Right lobe of liver (tissue), 6 donors: ENCODE data around the gene KLF1. TPM values are rescaled to one million over a fixed set of nuclear protein-coding genes. Genes with fewer than 3 reads are reported as not detected.
A peak's percentile ranks its signal among the peaks of the same experiment; 100 is the strongest.

Experiments
- ATAC-seq, 4 donors: fragments of 200-7000 bp; cut with Tn5 transposase; one replicate each; pipeline ENCODE4 v1.9.1; 2020; ENCODE audit warnings: mild to moderate bottlenecking in 4 of 4, moderate library complexity in 4 of 4
- DNase-seq, 3 donors: peaks; one replicate each; pipeline ENCODE4 v3.0.0-alpha.2; 2020
- H3K27ac ChIP-seq, 3 donors: fragments of 200-600 bp; one replicate each; pipeline ENCODE4 v1.8.0; 2022
- H3K27me3 ChIP-seq, 2 donors: fragments of 200-600 bp; one replicate each; pipeline ENCODE4 v1.8.0; 2022
- H3K36me3 ChIP-seq, 4 donors: fragments of 200-600 bp; sonication (generic) in 1 of 4; one replicate each; pipeline versions ENCODE4 v1.5.1 to v1.8.0; 2017 to 2022; ENCODE audit warnings: control low read depth in 1 of 4
- H3K4me1 ChIP-seq, 4 donors: fragments of 200-600 bp; sonication (generic) in 1 of 4; one replicate each; pipeline versions ENCODE4 v1.5.1 to v1.8.0; 2017 to 2022; ENCODE audit warnings: control low read depth in 1 of 4
- H3K4me3 ChIP-seq, 3 donors: fragments of 200-600 bp; one replicate each; pipeline ENCODE4 v1.8.0; 2022
- H3K9me3 ChIP-seq, 4 donors: fragments of 200-600 bp; sonication (generic) in 1 of 4; one replicate each; pipeline versions ENCODE4 v1.5.1 to v1.8.0; 2017 to 2022; ENCODE audit warnings: control low read depth in 1 of 4
- POLR2A ChIP-seq: fragments of 450-650 bp; IDR thresholded peaks from one replicate; pipeline ENCODE4 v1.6.1; 2017; ENCODE audit warnings: antibody characterized with exemption, mild to moderate bottlenecking
- WGBS: methylation state at CpG from one replicate; pipeline ENCODE4 v1.1.6; 2018; ENCODE audit warnings: low coverage, low lambda C conversion rate; ENCODE audit not compliant: insufficient coverage; ENCODE audit errors: missing lambda C conversion rate; 5-methylcytosine and 5-hydroxymethylcytosine counted together
- intact Hi-C, 2 donors: fragments of 100-400 bp; cut with DNase I; formaldehyde crosslinking; loops; one replicate each; pipeline versions ENCODE4 v1.11.2 to v1.14.1; 2022
- total RNA-seq, 6 experiments: library from RNA; depleted of rRNA in 2 of 6; stranded (reverse); fragments of >200 nt in 2 of 6; fragmentation: NEBNext Ultra II Directional in 3 of 6; extraction: Animal tissue kit (Norgen Biotek cat#: 25700) in 3 of 6; gene quantifications; one replicate each; pipeline versions ENCODE4 v1.1.0 to v1.2.4, GENCODE V29; 2016 to 2023
- TF ChIP-seq, protein P1 (sequence below), 4 donors: fragments of 200-600 bp in 3 of 4; fragments of 450-650 bp in 1 of 4; IDR thresholded peaks; one replicate each; pipeline versions ENCODE4 v1.5.1 to v1.8.0; 2016 to 2022; ENCODE audit warnings: antibody characterized with exemption in 4 of 4, mild to moderate bottlenecking in 2 of 4
- donor health status: DM: no; HTN: yes; CAD: no.
- donor health status: DM: no; HTN: no; CAD: no.
- donor health status: DM: no; HTN: no; CAD: no.
- donor health status: DM: no; HTN: yes; CAD: no.
- donor health status: DM: no; HTN: yes; CAD: no.

Gene KLF1
- total RNA-seq, 6 experiments from 2014 or later, result 0.32 to 1.7 (median 0.44) TPM; not detected in 3

DNA sequence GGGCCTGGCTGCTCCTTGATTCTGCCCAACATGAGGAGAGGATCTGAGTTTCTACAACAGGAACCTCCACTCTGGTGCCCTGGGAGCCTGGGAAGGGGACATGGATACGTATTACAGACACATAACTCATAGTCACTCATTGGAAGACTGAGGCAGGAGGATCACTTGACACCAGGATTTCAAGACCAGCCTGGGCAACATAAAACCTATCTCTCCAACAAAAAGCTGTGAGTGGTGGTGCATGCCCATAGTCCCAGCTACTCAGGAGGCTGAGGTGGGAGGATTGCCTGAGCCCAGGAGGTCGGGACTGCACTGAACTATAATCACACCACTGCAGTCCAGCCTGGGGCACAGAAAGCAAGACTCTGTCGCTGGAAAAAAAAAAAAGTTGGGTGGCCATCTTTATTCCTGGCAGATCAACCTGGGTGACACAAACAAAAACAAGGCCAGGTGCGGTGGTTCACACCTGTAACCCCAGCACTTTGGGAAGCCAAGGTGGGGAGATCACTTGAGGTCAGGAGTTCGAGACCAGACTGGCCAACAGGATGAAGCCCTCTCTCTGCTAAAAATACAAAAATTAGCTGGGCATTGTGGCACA, 1.1 kb upstream of the KLF1 start:
- WGBS, result 47% methylated on average over 2 of the region's 5 CpGs
- H3K27me3 ChIP-seq, result no peaks in the 10 kb centered on the region
- no peak overlapping the region for H3K4me3 ChIP-seq
- no peak overlapping the region for H3K27ac ChIP-seq
- H3K4me1 ChIP-seq, result peaks cover 0 to 29% (median 6%) of the 10 kb centered on the region in 4 donors
- TF ChIP-seq POLR2A, result no peak
- TF ChIP-seq, protein P1, sequence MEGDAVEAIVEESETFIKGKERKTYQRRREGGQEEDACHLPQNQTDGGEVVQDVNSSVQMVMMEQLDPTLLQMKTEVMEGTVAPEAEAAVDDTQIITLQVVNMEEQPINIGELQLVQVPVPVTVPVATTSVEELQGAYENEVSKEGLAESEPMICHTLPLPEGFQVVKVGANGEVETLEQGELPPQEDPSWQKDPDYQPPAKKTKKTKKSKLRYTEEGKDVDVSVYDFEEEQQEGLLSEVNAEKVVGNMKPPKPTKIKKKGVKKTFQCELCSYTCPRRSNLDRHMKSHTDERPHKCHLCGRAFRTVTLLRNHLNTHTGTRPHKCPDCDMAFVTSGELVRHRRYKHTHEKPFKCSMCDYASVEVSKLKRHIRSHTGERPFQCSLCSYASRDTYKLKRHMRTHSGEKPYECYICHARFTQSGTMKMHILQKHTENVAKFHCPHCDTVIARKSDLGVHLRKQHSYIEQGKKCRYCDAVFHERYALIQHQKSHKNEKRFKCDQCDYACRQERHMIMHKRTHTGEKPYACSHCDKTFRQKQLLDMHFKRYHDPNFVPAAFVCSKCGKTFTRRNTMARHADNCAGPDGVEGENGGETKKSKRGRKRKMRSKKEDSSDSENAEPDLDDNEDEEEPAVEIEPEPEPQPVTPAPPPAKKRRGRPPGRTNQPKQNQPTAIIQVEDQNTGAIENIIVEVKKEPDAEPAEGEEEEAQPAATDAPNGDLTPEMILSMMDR (IDR thresholded peaks at IDR 0.05), result no peak
- H3K9me3 ChIP-seq, result peaks cover 0 to 5% (median 0%) of the 10 kb centered on the region in 4 donors
- DNase-seq (no peak), ATAC-seq (no peak)
- no peaks in the 10 kb centered on the region for H3K36me3 ChIP-seq
- intact Hi-C loops, result loop anchor here in 1 of 2 donors (10.0 kb wide), 1 partner anchor 47 kb away; the partner anchor contains the start of genes CALR and FARSA

DNA sequence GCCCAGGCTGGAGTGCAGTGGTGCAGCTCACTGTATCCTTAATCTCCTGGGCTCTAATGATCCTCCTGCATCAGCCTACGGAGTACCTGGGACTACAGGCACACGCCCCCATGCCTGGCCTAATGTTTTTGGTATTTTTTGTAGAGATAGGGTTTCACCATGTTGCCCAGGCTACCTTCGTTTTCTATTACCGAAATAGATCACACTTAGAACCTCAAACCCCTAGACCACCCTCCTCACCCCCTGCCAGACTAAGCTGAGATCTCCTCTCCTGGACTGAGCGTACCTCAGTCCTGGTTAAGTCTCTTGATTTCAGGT, 391 bp downstream of the KLF1 start:
- peaks cover 0 to 5% (median 0%) of the 10 kb centered on the region in 4 donors for H3K9me3 ChIP-seq
- H3K27me3 ChIP-seq, result no peaks in the 10 kb centered on the region
- WGBS, result 69% methylated on average over 4 of the region's 5 CpGs
- no peaks in the 10 kb centered on the region for H3K36me3 ChIP-seq
- H3K27ac ChIP-seq, result no peak overlapping the region
- no peak overlapping the region for H3K4me3 ChIP-seq
- intact Hi-C loops, result loop anchor here in 1 of 2 donors (10.0 kb wide), 1 partner anchor 48 kb away; the partner anchor contains the start of genes CALR and FARSA
- TF ChIP-seq POLR2A, result no peak
- TF ChIP-seq, protein P1 (IDR thresholded peaks at IDR 0.05), result no peak
- H3K4me1 ChIP-seq, result peaks cover 0 to 18% (median 0%) of the 10 kb centered on the region in 4 donors
- ATAC-seq (no peak), DNase-seq (no peak)

DNA sequence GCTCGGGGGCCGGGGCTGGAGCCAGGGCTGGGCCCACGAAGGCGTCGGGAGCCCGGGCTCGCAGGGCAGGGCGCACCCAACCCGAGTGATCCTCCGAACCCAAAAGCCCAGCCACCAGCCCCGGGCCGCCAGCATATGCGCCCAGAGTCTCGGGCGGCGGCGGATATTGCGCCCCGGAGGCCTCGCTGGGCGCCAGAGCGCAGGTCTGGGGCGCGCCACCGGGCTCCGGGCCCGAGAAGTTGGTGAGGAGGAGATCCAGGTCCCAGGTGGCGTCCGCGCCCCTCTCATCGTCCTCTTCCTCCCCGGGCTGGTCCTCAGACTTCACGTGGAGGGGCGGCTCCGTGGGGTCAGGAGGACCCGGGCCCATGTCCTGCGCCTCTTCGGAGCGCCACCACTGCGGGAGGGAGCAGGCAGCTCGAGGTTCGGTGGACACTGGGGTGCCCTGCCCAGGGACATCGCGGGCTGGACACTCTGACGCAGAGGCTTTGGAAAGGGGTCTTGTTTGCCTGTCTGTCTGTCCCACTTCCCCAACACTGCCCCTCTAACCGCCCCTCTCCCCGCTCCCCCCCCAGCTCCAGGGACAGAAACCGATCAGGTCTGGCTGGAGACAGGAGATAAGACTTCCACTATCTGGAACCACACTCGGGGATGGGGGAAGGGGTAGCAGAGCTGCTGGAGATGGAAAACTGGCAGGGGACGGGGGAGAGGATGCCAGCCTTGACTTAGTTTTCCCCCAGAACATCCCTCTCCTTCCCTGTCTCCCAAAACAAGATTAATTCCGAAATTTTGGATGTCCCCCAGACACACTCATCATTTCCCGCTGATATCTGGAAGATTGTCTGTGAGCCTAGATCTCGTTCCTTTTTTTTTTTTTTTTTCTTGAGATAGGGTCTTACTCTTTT, 1.0 kb downstream of the KLF1 start:
- DNase-seq (peak in 1 of 3 donors; percentile 63), ATAC-seq (no peak)
- H3K27me3 ChIP-seq, result no peaks in the 10 kb centered on the region
- peaks cover 0 to 5% (median 0%) of the 10 kb centered on the region in 4 donors for H3K9me3 ChIP-seq
- H3K27ac ChIP-seq, result peak overlapping the region in 1 of 3 donors; percentile 13
- H3K4me1 ChIP-seq, result peaks cover 0 to 18% (median 0%) of the 10 kb centered on the region in 4 donors
- no peaks in the 10 kb centered on the region for H3K36me3 ChIP-seq
- WGBS, result 51% methylated on average over 6 of the region's 53 CpGs
- TF ChIP-seq, protein P1 (IDR thresholded peaks at IDR 0.05), result no peak
- TF ChIP-seq POLR2A, result no peak
- H3K4me3 ChIP-seq, result peak overlapping the region; percentile 18 to 51 (median 22)
- intact Hi-C loops, result loop anchor here in 1 of 2 donors (10.0 kb wide), 1 partner anchor 49 kb away; the partner anchor contains the start of genes CALR and FARSA

DNA sequence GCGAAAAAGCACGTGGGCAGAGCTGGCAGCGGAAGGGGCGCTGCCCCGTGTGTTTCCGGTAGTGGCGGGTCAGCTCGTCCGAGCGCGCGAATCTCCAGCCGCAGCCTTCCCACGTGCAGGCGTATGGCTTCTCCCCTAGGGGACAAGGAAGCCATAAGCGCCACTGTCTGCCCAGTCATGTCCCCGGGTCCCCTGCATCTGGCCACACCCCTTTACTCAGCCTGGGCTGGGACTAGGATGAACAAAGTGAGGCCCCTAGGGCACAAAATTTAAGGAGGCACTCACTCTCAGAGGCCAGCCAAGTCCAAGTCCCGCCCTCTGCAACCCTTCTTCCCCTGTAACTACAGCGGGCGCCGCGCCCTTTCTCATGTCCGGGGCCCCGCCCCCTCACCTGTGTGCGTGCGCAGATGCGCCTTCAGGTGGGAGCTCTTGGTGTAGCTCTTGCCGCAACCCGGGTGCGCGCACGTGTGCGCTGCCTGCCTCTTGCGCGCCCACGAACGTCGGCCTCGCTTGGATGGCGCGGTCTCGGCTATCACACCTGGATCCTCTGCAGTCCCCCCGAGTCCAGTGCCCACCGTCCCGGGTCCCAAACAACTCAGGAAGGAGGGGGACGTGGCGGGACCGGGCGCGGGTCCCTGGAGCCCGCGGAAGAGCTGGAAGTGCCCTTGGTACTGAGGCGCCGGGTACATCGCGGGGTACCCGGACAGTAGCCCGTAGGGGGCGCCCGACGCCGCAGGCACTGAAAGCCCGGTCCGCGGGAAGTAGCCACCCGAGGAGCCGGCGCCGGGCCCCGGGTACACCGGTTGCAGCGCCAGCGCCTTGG, 1.9 kb downstream of the KLF1 start:
- no peaks in the 10 kb centered on the region for H3K36me3 ChIP-seq
- TF ChIP-seq, protein P1 (IDR thresholded peaks at IDR 0.05), result peak; percentile 48 to 73 (median 56)
- TF ChIP-seq POLR2A, result no peak
- H3K27ac ChIP-seq, result peak overlapping the region in 1 of 3 donors; percentile 13
- WGBS, result 6% methylated on average over 28 of the region's 73 CpGs
- ATAC-seq (peak; percentile 36 to 57 (median 49)), DNase-seq (peak; percentile 73 to 86 (median 83))
- peaks cover 0 to 5% (median 0%) of the 10 kb centered on the region in 4 donors for H3K9me3 ChIP-seq
- no peaks in the 10 kb centered on the region for H3K27me3 ChIP-seq
- peaks cover 0 to 16% (median 0%) of the 10 kb centered on the region in 4 donors for H3K4me1 ChIP-seq
- H3K4me3 ChIP-seq, result peak overlapping the region; percentile 18 to 51 (median 22)
- intact Hi-C loops, result loop anchor here in 1 of 2 donors (10.0 kb wide), 1 partner anchor 50 kb away; the partner anchor contains the start of genes CALR and FARSA
